ENCODE measurements around the gene VWA1. TPM values are rescaled to one million over a fixed set of nuclear protein-coding genes. Genes with fewer than 3 reads are reported as not detected.
"Not testable (repeated sequence)": the region's sequence is repeated elsewhere in the genome, so short reads cannot be mapped to it uniquely, and the experiment has no call there.

VWA1 gene
- total and polyA plus RNA-seq, 4 donors = 51.7 to 94.3 (median 69.1) TPM

DNA sequence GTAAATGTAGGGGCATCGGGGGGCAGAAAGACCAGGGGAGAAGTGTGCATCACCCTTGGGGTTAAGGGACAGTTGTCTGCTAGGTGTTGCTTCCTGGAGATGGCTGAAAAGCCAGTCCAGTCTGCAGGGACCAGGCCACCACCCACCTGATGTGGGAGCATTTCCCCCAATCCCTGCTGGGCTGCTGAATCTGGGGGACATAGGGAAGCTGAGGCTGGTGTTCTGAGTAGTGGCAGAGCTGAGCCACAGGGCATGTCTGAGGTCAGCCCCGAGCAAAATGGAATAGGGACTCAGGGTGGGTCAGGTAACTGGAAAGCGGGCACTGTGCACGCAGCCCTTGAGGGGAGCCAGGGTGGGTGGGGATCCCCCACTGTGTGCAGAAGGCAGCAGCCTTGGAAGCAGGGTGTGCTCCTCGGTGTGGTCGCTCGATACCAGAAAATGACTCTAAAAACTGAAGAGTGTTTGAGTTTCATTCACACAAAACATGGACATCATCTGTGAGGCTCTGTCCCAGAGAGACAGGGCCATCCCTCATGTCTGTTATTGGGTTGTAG, 34.0 kb upstream of the VWA1 start:
- DNase-seq (no peak), ATAC-seq (ENCODE audit: insufficient read depth, low FRiP score) (no peak)
- no peak overlapping the region for H3K27ac ChIP-seq (ENCODE audit: low read depth in 1 of 2, low read length in 1 of 2)
- TF ChIP-seq, protein P1, sequence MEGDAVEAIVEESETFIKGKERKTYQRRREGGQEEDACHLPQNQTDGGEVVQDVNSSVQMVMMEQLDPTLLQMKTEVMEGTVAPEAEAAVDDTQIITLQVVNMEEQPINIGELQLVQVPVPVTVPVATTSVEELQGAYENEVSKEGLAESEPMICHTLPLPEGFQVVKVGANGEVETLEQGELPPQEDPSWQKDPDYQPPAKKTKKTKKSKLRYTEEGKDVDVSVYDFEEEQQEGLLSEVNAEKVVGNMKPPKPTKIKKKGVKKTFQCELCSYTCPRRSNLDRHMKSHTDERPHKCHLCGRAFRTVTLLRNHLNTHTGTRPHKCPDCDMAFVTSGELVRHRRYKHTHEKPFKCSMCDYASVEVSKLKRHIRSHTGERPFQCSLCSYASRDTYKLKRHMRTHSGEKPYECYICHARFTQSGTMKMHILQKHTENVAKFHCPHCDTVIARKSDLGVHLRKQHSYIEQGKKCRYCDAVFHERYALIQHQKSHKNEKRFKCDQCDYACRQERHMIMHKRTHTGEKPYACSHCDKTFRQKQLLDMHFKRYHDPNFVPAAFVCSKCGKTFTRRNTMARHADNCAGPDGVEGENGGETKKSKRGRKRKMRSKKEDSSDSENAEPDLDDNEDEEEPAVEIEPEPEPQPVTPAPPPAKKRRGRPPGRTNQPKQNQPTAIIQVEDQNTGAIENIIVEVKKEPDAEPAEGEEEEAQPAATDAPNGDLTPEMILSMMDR (IDR thresholded peaks at IDR 0.05; ENCODE audit: control extremely low read depth, extremely low read depth) = no peak
- H3K36me3 ChIP-seq (ENCODE audit: control insufficient read depth in 4 of 4, insufficient read depth in 4 of 4, low read length in 4 of 4) = peaks cover 9 to 43% (median 27%) of the 10 kb centered on the region in 4 donors
- no peak overlapping the region for H3K4me3 ChIP-seq
- no peaks in the 10 kb centered on the region for H3K9me3 ChIP-seq (ENCODE audit: control insufficient read depth in 4 of 4, insufficient read depth in 3 of 4, low read length in 3 of 4)
- 89 to 90% methylated on average over 7 of the region's 7 CpGs for WGBS, 2 donors
- peaks cover 13 to 37% (median 23%) of the 10 kb centered on the region in 5 donors for H3K4me1 ChIP-seq (ENCODE audit: control insufficient read depth in 5 of 5, insufficient read depth in 5 of 5, low read length in 5 of 5)
- no peaks in the 10 kb centered on the region for H3K27me3 ChIP-seq (ENCODE audit: control insufficient read depth in 3 of 3, insufficient read depth in 3 of 3, low read length in 2 of 3)
- no peak overlapping the region for H3K9ac ChIP-seq (ENCODE audit: insufficient read depth in 1 of 2, low read length in 2 of 2)

DNA sequence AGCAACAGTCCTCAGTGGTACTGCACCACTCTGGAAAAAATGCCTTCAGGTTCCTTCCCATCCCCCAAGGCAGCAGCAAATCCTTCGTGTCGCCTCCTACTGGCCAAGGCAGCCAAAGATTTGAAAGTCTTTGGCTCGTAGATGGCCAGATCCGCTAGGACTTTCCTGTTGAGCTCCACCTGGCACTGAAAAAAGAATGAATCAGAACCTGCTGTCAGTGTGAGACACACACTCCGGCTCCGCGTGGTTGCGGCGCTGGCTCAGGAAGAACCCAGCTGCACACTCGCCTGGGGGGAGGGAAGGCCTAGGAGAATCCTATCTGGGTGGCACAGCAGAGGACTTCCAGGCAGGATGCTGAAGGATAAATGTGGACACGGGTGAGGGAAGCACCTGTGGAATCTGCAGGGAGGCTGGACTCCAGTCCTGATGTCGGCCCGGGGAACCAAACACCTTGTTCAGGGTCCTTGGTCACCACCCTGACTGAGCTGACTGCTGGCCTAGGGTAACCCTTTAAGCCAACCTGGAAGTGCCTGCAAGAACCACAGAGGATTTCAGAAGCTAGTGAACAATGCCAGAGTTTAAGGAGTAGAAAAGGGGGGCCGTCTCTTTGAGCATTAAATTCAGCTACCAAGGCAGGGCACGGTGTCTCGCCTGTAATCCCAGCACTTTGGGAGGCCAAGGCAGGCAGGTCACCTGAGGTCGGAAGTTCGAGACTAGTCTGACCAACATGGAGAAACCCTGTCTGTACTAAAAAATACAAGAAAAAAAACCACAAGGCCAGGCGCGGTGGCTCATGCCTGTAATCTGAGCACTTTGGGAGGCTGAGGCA, 33.2 kb upstream of the VWA1 start:
- no peaks in the 10 kb centered on the region for H3K27me3 ChIP-seq (ENCODE audit: control insufficient read depth in 3 of 3, insufficient read depth in 3 of 3, low read length in 2 of 3)
- H3K9ac ChIP-seq (ENCODE audit: insufficient read depth in 1 of 2, low read length in 2 of 2) = no peak overlapping the region
- TF ChIP-seq, protein P1 (IDR thresholded peaks at IDR 0.05; ENCODE audit: control extremely low read depth, extremely low read depth) = no peak
- H3K36me3 ChIP-seq (ENCODE audit: control insufficient read depth in 4 of 4, insufficient read depth in 4 of 4, low read length in 4 of 4) = peaks cover 7 to 39% (median 22%) of the 10 kb centered on the region in 4 donors
- no peak for ATAC-seq (ENCODE audit: insufficient read depth, low FRiP score)
- DNase-seq = peak in 1 of 3 donors; percentile 19
- no peaks in the 10 kb centered on the region for H3K9me3 ChIP-seq (ENCODE audit: control insufficient read depth in 4 of 4, insufficient read depth in 3 of 4, low read length in 3 of 4)
- peaks cover 13 to 37% (median 23%) of the 10 kb centered on the region in 5 donors for H3K4me1 ChIP-seq (ENCODE audit: control insufficient read depth in 5 of 5, insufficient read depth in 5 of 5, low read length in 5 of 5)
- no peak overlapping the region for H3K27ac ChIP-seq (ENCODE audit: low read depth in 1 of 2, low read length in 1 of 2)
- H3K4me3 ChIP-seq = no peak overlapping the region
- 78 to 84% methylated on average over 20 of the region's 20 CpGs for WGBS, 2 donors

DNA sequence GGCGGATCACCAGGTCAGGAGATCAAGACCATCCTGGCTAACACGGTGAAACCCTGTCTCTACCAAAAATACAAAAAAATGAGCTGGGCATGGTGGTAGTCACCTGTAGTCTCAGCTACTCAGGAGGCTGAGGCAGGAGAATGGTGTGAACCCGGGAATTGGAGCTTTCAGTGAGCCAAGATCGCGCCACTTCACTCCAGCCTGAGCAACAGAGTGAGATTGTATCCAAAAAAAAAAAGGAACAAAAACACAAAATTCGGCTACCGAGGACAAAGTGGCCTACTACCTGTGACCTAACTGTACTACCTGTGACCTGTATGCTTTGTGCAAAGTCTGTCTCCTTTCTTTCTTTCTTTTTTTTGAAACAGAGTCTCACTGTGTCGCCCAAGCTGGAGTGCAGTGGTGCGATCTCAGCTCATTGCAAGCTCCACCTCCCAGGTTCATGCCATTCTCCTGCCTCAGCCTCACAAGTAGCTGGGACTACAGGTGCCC, 32.5 kb upstream of the VWA1 start:
- H3K4me3 ChIP-seq; H3K9me3 ChIP-seq (ENCODE audit: control insufficient read depth in 4 of 4, insufficient read depth in 3 of 4, low read length in 3 of 4); H3K27me3 ChIP-seq (ENCODE audit: control insufficient read depth in 3 of 3, insufficient read depth in 3 of 3, low read length in 2 of 3); H3K9ac ChIP-seq (ENCODE audit: insufficient read depth in 1 of 2, low read length in 2 of 2); H3K27ac ChIP-seq (ENCODE audit: low read depth in 1 of 2, low read length in 1 of 2); ATAC-seq (ENCODE audit: insufficient read depth, low FRiP score); DNase-seq: not testable (repeated sequence)
- whole genome bisulfite sequencing, 2 donors = 91 to 92% methylated on average over 9 of the region's 9 CpGs
- H3K36me3 ChIP-seq (ENCODE audit: control insufficient read depth in 4 of 4, insufficient read depth in 4 of 4, low read length in 4 of 4) = peaks cover 6 to 33% (median 19%) of the 10 kb centered on the region in 4 donors
- H3K4me1 ChIP-seq (ENCODE audit: control insufficient read depth in 5 of 5, insufficient read depth in 5 of 5, low read length in 5 of 5) = peaks cover 12 to 33% (median 18%) of the 10 kb centered on the region in 5 donors

DNA sequence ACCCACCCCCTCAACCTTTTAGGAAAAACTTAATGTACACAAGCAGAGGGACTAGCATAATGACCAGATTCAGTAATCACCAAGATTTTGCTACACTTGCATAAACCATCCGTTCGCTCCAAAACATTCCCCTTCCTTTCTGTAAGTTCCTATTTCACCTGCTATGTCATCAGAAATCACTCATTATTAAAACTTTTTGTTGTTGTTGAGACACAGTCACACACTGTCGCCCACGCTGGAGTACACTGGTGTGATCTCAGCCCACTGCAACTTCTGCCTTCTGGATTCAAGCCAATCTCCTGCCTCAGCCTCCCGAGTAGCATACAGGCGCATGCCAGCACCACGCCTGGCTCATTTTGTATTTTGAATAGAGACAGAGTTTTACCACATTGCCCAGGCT, 31.8 kb upstream of the VWA1 start:
- 85 to 86% methylated on average over 7 of the region's 7 CpGs for WGBS, 2 donors
- peaks cover 6 to 33% (median 17%) of the 10 kb centered on the region in 4 donors for H3K36me3 ChIP-seq (ENCODE audit: control insufficient read depth in 4 of 4, insufficient read depth in 4 of 4, low read length in 4 of 4)
- peaks cover 14 to 34% (median 19%) of the 10 kb centered on the region in 5 donors for H3K4me1 ChIP-seq (ENCODE audit: control insufficient read depth in 5 of 5, insufficient read depth in 5 of 5, low read length in 5 of 5)

More for the DNA sequence above, 31.8 kb upstream of the VWA1 start:
- Histone ChIP-seq H3K9me3 (ENCODE audit: control insufficient read depth in 4 of 4, insufficient read depth in 3 of 4, low read length in 3 of 4) (no peaks in the 10 kb centered on the region), H3K4me3 (no peak overlapping the region), H3K27ac (ENCODE audit: low read depth in 1 of 2, low read length in 1 of 2) (no peak overlapping the region), H3K9ac (ENCODE audit: insufficient read depth in 1 of 2, low read length in 2 of 2) (no peak overlapping the region), H3K27me3 (ENCODE audit: control insufficient read depth in 3 of 3, insufficient read depth in 3 of 3, low read length in 2 of 3) (no peaks in the 10 kb centered on the region)
- DNase-seq (no peak), ATAC-seq (ENCODE audit: insufficient read depth, low FRiP score) (no peak)
- TF ChIP-seq, protein P1 (IDR thresholded peaks at IDR 0.05; ENCODE audit: control extremely low read depth, extremely low read depth) = no peak

Measured in lung (tissue), 12 donors.